IMR-90 (cell line): Measurements from ENCODE around the gene UBASH3B. TPM values are rescaled to one million over a fixed set of nuclear protein-coding genes. Genes with fewer than 3 reads are reported as not detected.

Experiments
- ATAC-seq: fragments of 200-7000 bp; cut with Tn5 transposase; 2 replicates; pipeline ENCODE4 v1.9.1; 2020; ENCODE audit warnings: low read depth, mild to moderate bottlenecking, moderate library complexity
- BruUV-seq: library from RNA; stranded (reverse); fragments of 400-500 nt; replicated peaks from 2 replicates; lab custom pipeline; 2021; lab: Mats Ljungman, UMichigan
- CTCF ChIA-PET: fragments of 300-600 bp; formaldehyde crosslinking; extraction: SDS; loops from one replicate; lab custom pipeline; 2021; ENCODE audit warnings: antibody characterized with exemption; lab: Yijun Ruan, JAX
- POLR2A ChIA-PET: fragments of 300-600 bp; sonication (Branson Sonifier 250); formaldehyde crosslinking; loops from one replicate; lab custom pipeline; 2022; ENCODE audit warnings: antibody characterized with exemption; ENCODE audit not compliant: unreplicated experiment; lab: Charles Lee
- DNase-seq: peaks from one replicate; pipeline ENCODE4 v3.0.0; 2013
- H2AFZ ChIP-seq: replicated peaks from 2 replicates; pipeline ENCODE3; 2013; ENCODE audit warnings: low read length, mild to moderate bottlenecking; ENCODE audit not compliant: poor library complexity
- H2AK5ac ChIP-seq: 2 replicates; pipeline ENCODE4 v1.6.1; 2013; ENCODE audit warnings: low read depth, low read length, inconsistent platforms
- H2AK9ac ChIP-seq: replicated peaks from 2 replicates; pipeline ENCODE3; 2013; ENCODE audit warnings: mild to moderate bottlenecking, low read depth, low read length, moderate library complexity; ENCODE audit not compliant: poor library complexity
- H2BK120ac ChIP-seq: 2 replicates; pipeline ENCODE4 v1.6.1; 2013; ENCODE audit warnings: low read depth, low read length, inconsistent platforms
- H2BK15ac ChIP-seq: 3 replicates; pipeline ENCODE4 v1.6.1; 2013; ENCODE audit warnings: low read depth, low read length, inconsistent platforms
- H2BK20ac ChIP-seq: 2 replicates; pipeline ENCODE4 v1.6.1; 2013; ENCODE audit warnings: low read depth, mild to moderate bottlenecking, inconsistent platforms, low read length, moderate library complexity
- H2BK5ac ChIP-seq: 2 replicates; pipeline ENCODE4 v1.6.1; 2013; ENCODE audit warnings: mild to moderate bottlenecking, low read depth, low read length, inconsistent platforms; ENCODE audit not compliant: poor library complexity, severe bottlenecking
- H3K14ac ChIP-seq: replicated peaks from 2 replicates; pipeline ENCODE4 v1.6.1; 2013; ENCODE audit warnings: low read depth, low read length, inconsistent platforms
- H3K18ac ChIP-seq: 2 replicates; pipeline ENCODE4 v1.6.1; 2013; ENCODE audit warnings: low read depth, low read length, control low read depth
- H3K23ac ChIP-seq: 2 replicates; pipeline ENCODE4 v1.6.1; 2013; ENCODE audit warnings: low read depth, low read length, inconsistent platforms
- H3K27ac ChIP-seq: 2 replicates; pipeline ENCODE4 v1.5.1; 2013; ENCODE audit warnings: mild to moderate bottlenecking, control low read depth, low read length; ENCODE audit not compliant: insufficient read depth
- H3K27me3 ChIP-seq: 2 replicates; pipeline ENCODE4 v1.6.1; 2013; ENCODE audit warnings: low read length; ENCODE audit not compliant: control insufficient read depth, insufficient read depth
- H3K36me3 ChIP-seq: 2 replicates; pipeline ENCODE4 v1.6.1; 2013; ENCODE audit warnings: low read length, mixed read lengths; ENCODE audit not compliant: control insufficient read depth, insufficient read depth
- H3K4ac ChIP-seq: 2 replicates; pipeline ENCODE4 v1.6.1; 2013; ENCODE audit warnings: low read depth, low read length, inconsistent platforms
- H3K4me1 ChIP-seq: 2 replicates; pipeline ENCODE4 v1.6.1; 2013; ENCODE audit warnings: low read length, mixed read lengths; ENCODE audit not compliant: control insufficient read depth, insufficient read depth
- H3K4me2 ChIP-seq: 2 replicates; pipeline ENCODE4 v1.6.1; 2013; ENCODE audit warnings: low read depth, mild to moderate bottlenecking, control low read depth, low read length, moderate library complexity
- H3K4me3 ChIP-seq: 2 replicates; pipeline ENCODE4 v1.5.1; 2013; ENCODE audit warnings: low read depth, mild to moderate bottlenecking, control low read depth, low read length, moderate library complexity; ENCODE audit not compliant: insufficient read depth
- H3K56ac ChIP-seq: 2 replicates; pipeline ENCODE4 v1.6.1; 2013; ENCODE audit warnings: low read length, inconsistent platforms; ENCODE audit not compliant: insufficient read depth; ENCODE audit errors: extremely low read depth
- H3K79me1 ChIP-seq, 2 experiments: 2 replicates each; pipeline ENCODE4 v1.6.1; 2013; ENCODE audit warnings: low read length in 2 of 2, inconsistent platforms in 1 of 2, low read depth in 1 of 2
- H3K9ac ChIP-seq: 2 replicates; pipeline ENCODE4 v1.6.1; 2013; ENCODE audit warnings: low read depth, low read length, control low read depth
- H3K9me1 ChIP-seq: 2 replicates; pipeline ENCODE4 v1.6.1; 2013; ENCODE audit warnings: low read length, inconsistent platforms; ENCODE audit not compliant: insufficient read depth
- H3K9me3 ChIP-seq: 2 replicates; pipeline ENCODE4 v1.6.1; 2013; ENCODE audit warnings: low read length; ENCODE audit not compliant: control insufficient read depth, insufficient read depth
- H4K20me1 ChIP-seq: 2 replicates; pipeline ENCODE4 v1.6.1; 2013; ENCODE audit warnings: low read length, inconsistent platforms; ENCODE audit not compliant: insufficient read depth
- H4K5ac ChIP-seq: 2 replicates; pipeline ENCODE4 v1.6.1; 2013; ENCODE audit warnings: mild to moderate bottlenecking, low read depth, low read length, control low read depth
- H4K8ac ChIP-seq, 2 experiments: 2 replicates each; pipeline ENCODE4 v1.6.1; 2013; ENCODE audit warnings: low read depth in 2 of 2, low read length in 2 of 2, control low read depth in 1 of 2, inconsistent platforms in 1 of 2
- H4K91ac ChIP-seq: 2 replicates; pipeline ENCODE4 v1.6.1; 2013; ENCODE audit warnings: low read depth, low read length, inconsistent platforms; ENCODE audit not compliant: insufficient read depth
- FOS ChIP-seq: fragments of 150-350 bp; IDR thresholded peaks from 2 replicates; pipeline ENCODE4 v1.6.1; 2016; ENCODE audit warnings: low read depth, low read length
- WGBS, 2 experiments: methylation state at CpG; one replicate each; pipeline versions ENCODE4 v1.1.5 to v1.1.7; 2013; ENCODE audit warnings: missing lambda C conversion rate in 2 of 2; ENCODE audit not compliant: insufficient read length in 1 of 2; ENCODE audit errors: extremely low coverage in 2 of 2; 5-methylcytosine and 5-hydroxymethylcytosine counted together
- dilution Hi-C: fragments of 300-500 bp; cut with HindIII; formaldehyde crosslinking; loops from one replicate; pipeline ENCODE4 v1.14.3; 2018; ENCODE audit warnings: low sequenced_read_pairs; ENCODE audit not compliant: unreplicated experiment
- in situ Hi-C: fragments of 300-500 bp; cut with MboI; formaldehyde crosslinking; loops from 3 replicates; pipeline ENCODE4 v1.14.3; 2019; ENCODE audit warnings: low sequenced_read_pairs, inconsistent platforms, mixed read lengths
- intact Hi-C: fragments of 100-400 bp; cut with micrococcal nuclease; formaldehyde crosslinking; loops from 2 replicates; pipeline ENCODE4 v1.10.0; 2022
- polyA plus RNA-seq, 3 experiments: library from polyadenylated mRNA; depleted of rRNA; stranded (reverse); fragments of >200 nt; gene quantifications; 2 replicates each; pipeline ENCODE4 v1.2.3, GENCODE V29; 2012; ENCODE audit warnings: low replicate concordance in 1 of 3
- total RNA-seq: library from RNA; depleted of rRNA; stranded (reverse); fragments of >200 nt; gene quantifications from 2 replicates; pipeline ENCODE4 v1.2.3, GENCODE V29; 2012

Gene UBASH3B
- total and polyA plus RNA-seq, 2 of the 4 experiments (the other 2 are of a cell fraction), result 27.2 to 48.0 TPM

- no peak overlapping the region for H2AK5ac ChIP-seq
- H3K79me1 ChIP-seq, result peaks cover 4 to 8% of the 10 kb centered on the region in 2 experiments; a peak in 2 of 4 replicates
- no TSS peak for BruUV-seq
- no peak overlapping the region for H3K18ac ChIP-seq
- peak overlapping the region; percentile 40 for H2AK9ac ChIP-seq
- ATAC-seq (no peak), DNase-seq (no peak)
- H3K27ac ChIP-seq, result no peak overlapping the region
- H4K20me1 ChIP-seq, result no peaks in the 10 kb centered on the region
- dilution Hi-C loops, result no loop called here
- ChIA-PET CTCF (interaction anchor here (0.5 kb wide), 1 partner anchor 60 kb away, joined by 3 read pairs; no protein-coding TSS in a partner anchor), POLR2A (no interaction called here)
- no peaks in the 10 kb centered on the region for H3K27me3 ChIP-seq
- no peak overlapping the region for H2BK5ac ChIP-seq
- H4K91ac ChIP-seq, result no peak overlapping the region
- H2AFZ ChIP-seq, result no peak overlapping the region
- no peak overlapping the region for H3K56ac ChIP-seq
- no peak overlapping the region for H3K14ac ChIP-seq
- no peak overlapping the region for H3K4me3 ChIP-seq
- 0 out of 2 replicates have a peak overlapping the region, but pooled peaks have one; percentile 5 for H3K4ac ChIP-seq
- intact Hi-C loops, result no loop called here
- H4K5ac ChIP-seq, result no peak overlapping the region
- no peak overlapping the region for H3K9ac ChIP-seq
- 0 out of 2 replicates have a peak overlapping the region, but pooled peaks have one; percentile 20 for H3K23ac ChIP-seq
- H2BK20ac ChIP-seq, result no peak overlapping the region
- H4K8ac ChIP-seq, result no peak overlapping the region
- H3K9me1 ChIP-seq, result peaks cover 14% of the 10 kb centered on the region
- in situ Hi-C loops, result no loop called here
- no peak overlapping the region for H3K4me2 ChIP-seq
- peaks cover 17% of the 10 kb centered on the region for H3K4me1 ChIP-seq
- WGBS, 2 experiments, result 100% methylated on average over 2 of the region's 4 CpGs; no CpG with 5 or more reads in 1 of the 2 experiments
- no peaks in the 10 kb centered on the region for H3K9me3 ChIP-seq
- no peak overlapping the region for H2BK15ac ChIP-seq
- no peak for TF ChIP-seq FOS
- no peak overlapping the region for H2BK120ac ChIP-seq
- H3K36me3 ChIP-seq, result peaks cover 6% of the 10 kb centered on the region
Observed at GRCh38 chr11:122804161-122804560, 148.6 kb downstream of the UBASH3B start.
